HepG2 (cell line): ENCODE measurements around the gene JUND. TPM values are rescaled to one million over a fixed set of nuclear protein-coding genes. Genes with fewer than 3 reads are reported as not detected.

Experiments used
- MAF1 ChIP-seq: sonication (generic); formaldehyde crosslinking; IDR thresholded peaks from 2 replicates; pipeline ENCODE4 v1.5.0; 2020; ENCODE audit warnings: missing genetic modification reagents, borderline replicate concordance
- MXD3 ChIP-seq: IDR thresholded peaks from 2 replicates; pipeline ENCODE4 v1.6.1; 2016; ENCODE audit warnings: mild to moderate bottlenecking, missing biosample characterization, missing genetic modification reagents
- NFE2L2 ChIP-seq: fragments of 150-350 bp; IDR thresholded peaks from 2 replicates; pipeline ENCODE4 v1.6.1; 2014; ENCODE audit warnings: low read length
- REL ChIP-seq: sonication (generic); formaldehyde crosslinking; conservative IDR thresholded peaks from 2 replicates; pipeline ENCODE4 v1.8.0; 2022; ENCODE audit warnings: mild to moderate bottlenecking, missing genetic modification reagents, moderate library complexity
- SIX1 ChIP-seq: sonication (generic); formaldehyde crosslinking; IDR thresholded peaks from 2 replicates; pipeline ENCODE4 v1.4.0; 2020; ENCODE audit warnings: missing genetic modification reagents, borderline replicate concordance
- SOX6 ChIP-seq, 2 experiments: fragments of 450-650 bp in 1 of 2; sonication (generic) in 1 of 2; formaldehyde crosslinking in 1 of 2; IDR thresholded peaks; 2 replicates each; pipeline versions ENCODE4 v1.4.0 to v1.6.1; 2017 to 2020; ENCODE audit warnings: antibody characterized with exemption in 1 of 2, mild to moderate bottlenecking in 1 of 2, missing genetic modification reagents in 1 of 2
- STAT6 ChIP-seq: sonication (generic); formaldehyde crosslinking; IDR thresholded peaks from 2 replicates; pipeline ENCODE4 v1.4.0; 2020; ENCODE audit warnings: missing genetic modification reagents, mild to moderate bottlenecking, borderline replicate concordance
- ZBTB8A ChIP-seq: sonication (generic); formaldehyde crosslinking; IDR thresholded peaks from 2 replicates; pipeline ENCODE4 v1.4.0; 2020; ENCODE audit warnings: mild to moderate bottlenecking, low read depth, missing genetic modification reagents, borderline replicate concordance
- ZC3H13 ChIP-seq: sonication (generic); formaldehyde crosslinking; IDR thresholded peaks from 2 replicates; pipeline ENCODE4 v1.8.1; 2023; ENCODE audit warnings: mild to moderate bottlenecking, missing genetic modification reagents, moderate library complexity
- ZNF10 ChIP-seq: sonication (generic); formaldehyde crosslinking; IDR thresholded peaks from 2 replicates; pipeline ENCODE4 v1.4.0; 2020; ENCODE audit warnings: mild to moderate bottlenecking, low read depth, missing genetic modification reagents, borderline replicate concordance
- ZNF17 ChIP-seq: sonication (generic); formaldehyde crosslinking; IDR thresholded peaks from 2 replicates; pipeline ENCODE4 v1.5.0; 2020; ENCODE audit warnings: mild to moderate bottlenecking, missing genetic modification reagents
- ZNF235 ChIP-seq: sonication (generic); formaldehyde crosslinking; IDR thresholded peaks from 2 replicates; pipeline ENCODE4 v1.8.1; 2023; ENCODE audit warnings: mild to moderate bottlenecking, missing genetic modification reagents, borderline replicate concordance
- ZNF264 ChIP-seq: sonication (generic); formaldehyde crosslinking; IDR thresholded peaks from 2 replicates; pipeline ENCODE4 v1.4.0; 2020; ENCODE audit warnings: missing genetic modification reagents
- ZNF276 ChIP-seq: sonication (generic); formaldehyde crosslinking; IDR thresholded peaks from 2 replicates; pipeline ENCODE4 v1.4.0; 2020; ENCODE audit warnings: mild to moderate bottlenecking, low read depth, missing genetic modification reagents
- ZSCAN29 ChIP-seq: sonication (generic); formaldehyde crosslinking; conservative IDR thresholded peaks from 2 replicates; pipeline ENCODE4 v1.4.0; 2020; ENCODE audit warnings: mild to moderate bottlenecking, missing genetic modification reagents
- ZSCAN30 ChIP-seq: sonication (generic); formaldehyde crosslinking; IDR thresholded peaks from 2 replicates; pipeline ENCODE4 v1.5.0; 2020; ENCODE audit warnings: mild to moderate bottlenecking, missing genetic modification reagents
- polyA plus RNA-seq, 8 experiments: library from polyadenylated mRNA; depleted of rRNA in 3 of 8; stranded (reverse) in 7 of 8; unstranded in 1 of 8; fragments of >200 nt; fragmentation: Illumina TruSeq in 4 of 8; extraction: Trizol in 4 of 8; gene quantifications; 2 replicates each; pipeline versions ENCODE4 v1.2.1 to v1.2.3, GENCODE V29; 2011 to 2016; ENCODE audit warnings: low read depth in 4 of 8, missing spikeins in 1 of 8, mixed read lengths in 1 of 8; ENCODE audit not compliant: insufficient read depth in 1 of 8
- total RNA-seq, 5 experiments: library from RNA; depleted of rRNA; stranded (reverse); fragments of >200 nt; fragmentation: Illumina TruSeq; extraction: Trizol; gene quantifications; 2 replicates each; pipeline ENCODE4 v1.2.3, GENCODE V29; 2016; ENCODE audit warnings: low read depth in 1 of 5
- TF ChIP-seq, protein P1 (sequence below): sonication (generic); formaldehyde crosslinking; IDR thresholded peaks from 2 replicates; pipeline ENCODE4; 2020; ENCODE audit warnings: missing genetic modification reagents, mild to moderate bottlenecking, borderline replicate concordance

The JUND gene
- total and polyA plus RNA-seq, 2 of the 13 experiments (the other 11 are each of a cell fraction or from before 2014, with no cell fraction given), result 41.2 to 59.8 TPM

DNA sequence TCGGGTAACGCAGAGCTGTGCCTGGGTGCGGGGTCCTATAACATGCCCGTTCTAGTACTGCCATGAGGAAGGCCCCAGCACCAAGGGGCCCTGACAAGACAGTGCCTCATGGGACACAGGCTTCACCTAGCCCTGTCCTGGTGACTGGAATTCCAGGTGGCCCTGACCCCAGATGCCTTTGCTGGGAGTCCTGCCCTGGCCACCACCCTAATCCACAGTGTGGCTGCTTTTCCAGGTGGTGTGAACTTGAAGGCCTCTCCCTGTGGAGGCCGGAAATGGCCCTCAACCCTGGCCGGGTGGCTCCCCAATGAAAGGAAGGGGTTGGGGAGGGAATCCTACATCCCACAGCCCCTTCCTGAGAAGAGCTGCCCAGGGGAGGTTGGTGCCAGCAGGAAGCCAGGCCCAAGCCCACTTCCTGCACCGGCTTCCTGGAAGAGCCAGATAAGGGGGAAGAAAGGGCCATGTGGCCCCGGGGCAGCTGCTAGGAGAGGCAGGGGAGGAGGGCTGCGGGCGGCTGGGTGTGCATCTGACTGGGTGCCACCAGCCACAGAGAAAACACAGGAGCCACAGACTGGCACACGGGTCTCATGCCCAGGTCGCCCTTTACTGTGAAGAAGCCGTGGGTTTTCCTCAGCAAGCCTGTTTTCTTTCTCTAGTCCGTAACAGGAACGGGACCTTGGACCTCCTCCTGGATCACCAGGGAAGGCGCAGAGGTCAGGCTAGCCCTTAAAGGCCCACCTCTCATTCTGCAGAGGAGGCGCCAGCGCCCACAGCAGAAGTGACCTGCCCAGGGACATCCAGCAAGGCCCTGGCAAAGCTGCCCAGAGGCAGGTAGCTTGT lies 36.8 kb upstream of the JUND start (continued):
- TF ChIP-seq, protein P1, sequence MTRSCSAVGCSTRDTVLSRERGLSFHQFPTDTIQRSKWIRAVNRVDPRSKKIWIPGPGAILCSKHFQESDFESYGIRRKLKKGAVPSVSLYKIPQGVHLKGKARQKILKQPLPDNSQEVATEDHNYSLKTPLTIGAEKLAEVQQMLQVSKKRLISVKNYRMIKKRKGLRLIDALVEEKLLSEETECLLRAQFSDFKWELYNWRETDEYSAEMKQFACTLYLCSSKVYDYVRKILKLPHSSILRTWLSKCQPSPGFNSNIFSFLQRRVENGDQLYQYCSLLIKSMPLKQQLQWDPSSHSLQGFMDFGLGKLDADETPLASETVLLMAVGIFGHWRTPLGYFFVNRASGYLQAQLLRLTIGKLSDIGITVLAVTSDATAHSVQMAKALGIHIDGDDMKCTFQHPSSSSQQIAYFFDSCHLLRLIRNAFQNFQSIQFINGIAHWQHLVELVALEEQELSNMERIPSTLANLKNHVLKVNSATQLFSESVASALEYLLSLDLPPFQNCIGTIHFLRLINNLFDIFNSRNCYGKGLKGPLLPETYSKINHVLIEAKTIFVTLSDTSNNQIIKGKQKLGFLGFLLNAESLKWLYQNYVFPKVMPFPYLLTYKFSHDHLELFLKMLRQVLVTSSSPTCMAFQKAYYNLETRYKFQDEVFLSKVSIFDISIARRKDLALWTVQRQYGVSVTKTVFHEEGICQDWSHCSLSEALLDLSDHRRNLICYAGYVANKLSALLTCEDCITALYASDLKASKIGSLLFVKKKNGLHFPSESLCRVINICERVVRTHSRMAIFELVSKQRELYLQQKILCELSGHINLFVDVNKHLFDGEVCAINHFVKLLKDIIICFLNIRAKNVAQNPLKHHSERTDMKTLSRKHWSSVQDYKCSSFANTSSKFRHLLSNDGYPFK (CRISPR knock-in tag), result 0 out of 2 replicates have a peak, but pooled peaks have one; percentile 50
- TF ChIP-seq ZC3H13 (CRISPR knock-in tag) (no peak), ZNF264 (CRISPR knock-in tag) (no peak; the same call in 1 of the 2 replicates), ZSCAN29 (CRISPR knock-in tag) (peak; percentile 76), ZNF276 (0 out of 2 replicates have a peak, but pooled peaks have one; percentile 52), MAF1 (no peak), ZSCAN30 (CRISPR knock-in tag) (no peak), ZNF17 (CRISPR knock-in tag) (no peak), ZNF10 (no peak), ZNF235 (no peak), REL (no peak), STAT6 (CRISPR knock-in tag) (no peak), SIX1 (CRISPR knock-in tag) (no peak), SOX6 (IDR thresholded peaks at IDR 0.05) (no peak), SOX6 (CRISPR knock-in tag; IDR thresholded peaks at IDR 0.05) (peak; percentile 57), NFE2L2 (no peak), MXD3 (no peak), ZBTB8A (CRISPR knock-in tag) (no peak)
